Activated B cell treated with CpG ODN at 0.5 μM for 24 hours (primary cell): Measurements from ENCODE around the gene COX4I1. TPM values are rescaled to one million over a fixed set of nuclear protein-coding genes. Genes with fewer than 3 reads are reported as not detected.
"Not testable (repeated sequence)": the region's sequence is repeated elsewhere in the genome, so short reads cannot be mapped to it uniquely, and the experiment has no call there.

ENCODE experiments used
- ATAC-seq: fragments of 200-7000 bp; cut with Tn5 transposase; one replicate; pipeline ENCODE4 v1.10.0; 2021; ENCODE audit warnings: low read depth, mild to moderate bottlenecking, moderate library complexity
- CTCF ChIA-PET: fragments of 350-600 bp; sonication (Branson Sonifier 250); formaldehyde crosslinking; loops from one replicate; lab custom pipeline; 2021; ENCODE audit warnings: antibody characterized with exemption; lab: Charles Lee
- POLR2A ChIA-PET: fragments of 350-600 bp; sonication (Branson Sonifier 250); formaldehyde crosslinking; loops from one replicate; lab custom pipeline; 2021; ENCODE audit warnings: antibody characterized with exemption; lab: Charles Lee
- DNase-seq: peaks from one replicate; pipeline ENCODE4 v3.0.0; 2022
- H3K27ac Mint-ChIP-seq: one replicate; pipeline ENCODE4 v1.8.0; 2020; ENCODE audit warnings: mixed read lengths
- H3K27me3 Mint-ChIP-seq: one replicate; pipeline ENCODE4 v1.8.0; 2021; ENCODE audit warnings: mixed read lengths
- H3K36me3 Mint-ChIP-seq: one replicate; pipeline ENCODE4 v1.8.0; 2021; ENCODE audit warnings: low read depth, mixed read lengths
- H3K4me1 Mint-ChIP-seq: one replicate; pipeline ENCODE4 v1.8.0; 2021; ENCODE audit warnings: mixed read lengths
- H3K4me3 Mint-ChIP-seq: one replicate; pipeline ENCODE4 v1.8.0; 2020; ENCODE audit warnings: mild to moderate bottlenecking, mixed read lengths
- H3K9me3 Mint-ChIP-seq: one replicate; pipeline ENCODE4 v1.8.0; 2020; ENCODE audit warnings: mixed read lengths
- intact Hi-C: fragments of 100-400 bp; cut with micrococcal nuclease; formaldehyde crosslinking; loops from one replicate; pipeline ENCODE4 v1.15.1; 2024
- total RNA-seq: library from RNA; stranded (reverse); gene quantifications from 2 replicates; pipeline ENCODE4 v1.2.3, GENCODE V29; 2022
- TF ChIP-seq, protein P1 (sequence below): fragments of 200-600 bp; IDR thresholded peaks from one replicate; pipeline ENCODE4 v1.8.0; 2022; ENCODE audit warnings: antibody characterized with exemption, mild to moderate bottlenecking

COX4I1 gene
- total RNA-seq, 1 donor from 2014 or later = 578 TPM

DNA sequence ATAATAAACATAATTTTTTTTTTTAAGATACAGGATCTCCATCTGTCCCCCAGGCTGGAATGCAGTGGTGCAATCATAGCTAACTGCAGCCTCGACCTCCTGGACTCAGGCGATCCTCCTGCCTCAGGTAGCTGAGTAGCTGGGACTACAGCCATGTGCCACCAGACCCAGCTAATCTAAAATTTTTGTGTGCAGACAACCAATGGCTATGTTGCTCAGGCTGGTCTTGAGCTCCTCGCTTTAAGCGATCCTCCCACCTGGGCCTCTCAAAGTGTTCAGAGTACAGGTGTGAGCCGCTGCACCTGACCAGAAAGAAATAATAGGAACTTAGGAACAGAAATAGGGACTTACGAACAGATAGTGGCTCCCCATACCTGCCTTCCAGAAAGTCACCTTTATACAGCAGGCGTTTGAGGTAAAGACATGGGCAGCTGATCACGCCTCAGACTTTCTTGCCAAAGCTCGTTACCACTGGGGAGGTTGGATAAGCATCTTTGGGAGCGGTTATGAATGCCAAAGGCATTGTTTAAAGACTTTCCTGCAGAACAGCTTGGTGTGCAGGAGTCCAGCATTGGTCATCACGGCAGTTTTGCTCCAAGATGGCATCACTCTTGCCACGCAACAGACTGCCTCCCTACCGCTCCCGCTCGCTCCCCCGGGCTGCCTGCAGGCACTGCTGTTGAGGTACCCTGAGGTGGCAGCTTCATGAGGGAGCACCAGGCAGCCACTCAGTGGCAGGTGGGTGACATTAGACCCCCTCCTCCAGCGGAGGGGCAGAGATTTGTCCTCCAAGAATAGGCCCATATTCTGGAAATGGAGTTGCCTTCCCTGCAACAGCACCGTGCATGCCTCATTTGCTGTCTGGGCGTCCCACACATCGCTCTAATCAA, 13.6 kb downstream of the COX4I1 start:
- H3K4me1 Mint-ChIP-seq = no peaks in the 10 kb centered on the region
- POLR2A ChIA-PET = no interaction called here
- peaks cover 11% of the 10 kb centered on the region for H3K27me3 Mint-ChIP-seq
- H3K4me3 Mint-ChIP-seq = no peak overlapping the region
- no peaks in the 10 kb centered on the region for H3K36me3 Mint-ChIP-seq
- CTCF ChIA-PET = interaction anchor here (0.7 kb wide), 1 partner anchor 883 kb away, joined by 3 read pairs; no protein-coding TSS in a partner anchor
- DNase-seq = no peak
- no peaks in the 10 kb centered on the region for H3K9me3 Mint-ChIP-seq
- no peak overlapping the region for H3K27ac Mint-ChIP-seq
- ATAC-seq = no peak
- intact Hi-C loops = no loop called here
- TF ChIP-seq, protein P1, sequence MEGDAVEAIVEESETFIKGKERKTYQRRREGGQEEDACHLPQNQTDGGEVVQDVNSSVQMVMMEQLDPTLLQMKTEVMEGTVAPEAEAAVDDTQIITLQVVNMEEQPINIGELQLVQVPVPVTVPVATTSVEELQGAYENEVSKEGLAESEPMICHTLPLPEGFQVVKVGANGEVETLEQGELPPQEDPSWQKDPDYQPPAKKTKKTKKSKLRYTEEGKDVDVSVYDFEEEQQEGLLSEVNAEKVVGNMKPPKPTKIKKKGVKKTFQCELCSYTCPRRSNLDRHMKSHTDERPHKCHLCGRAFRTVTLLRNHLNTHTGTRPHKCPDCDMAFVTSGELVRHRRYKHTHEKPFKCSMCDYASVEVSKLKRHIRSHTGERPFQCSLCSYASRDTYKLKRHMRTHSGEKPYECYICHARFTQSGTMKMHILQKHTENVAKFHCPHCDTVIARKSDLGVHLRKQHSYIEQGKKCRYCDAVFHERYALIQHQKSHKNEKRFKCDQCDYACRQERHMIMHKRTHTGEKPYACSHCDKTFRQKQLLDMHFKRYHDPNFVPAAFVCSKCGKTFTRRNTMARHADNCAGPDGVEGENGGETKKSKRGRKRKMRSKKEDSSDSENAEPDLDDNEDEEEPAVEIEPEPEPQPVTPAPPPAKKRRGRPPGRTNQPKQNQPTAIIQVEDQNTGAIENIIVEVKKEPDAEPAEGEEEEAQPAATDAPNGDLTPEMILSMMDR = no peak

DNA sequence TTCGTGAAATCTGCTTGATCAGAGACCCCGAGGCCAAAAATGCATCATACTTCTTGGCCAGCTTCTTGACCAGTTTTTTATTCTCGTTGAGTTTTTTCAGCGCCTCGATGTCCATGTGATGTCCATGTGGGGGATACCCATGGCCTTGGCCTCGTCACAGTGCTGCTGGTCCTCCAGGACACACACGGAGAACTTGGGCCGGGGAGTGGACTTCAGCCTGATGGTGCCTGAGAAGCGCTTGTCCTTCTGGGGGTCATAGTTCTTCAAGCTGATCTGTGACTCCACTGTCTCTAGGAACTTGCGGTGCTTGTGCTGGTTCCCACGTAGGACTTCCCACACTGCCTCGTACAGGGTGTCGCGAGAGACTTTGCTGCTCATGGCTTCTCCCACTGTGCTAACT, 16.7 kb downstream of the COX4I1 start:
- Mint-ChIP-seq H3K27me3 (peaks cover 8% of the 10 kb centered on the region), H3K9me3 (no peaks in the 10 kb centered on the region), H3K36me3 (no peaks in the 10 kb centered on the region), H3K4me3 (no peak overlapping the region), H3K27ac (no peak overlapping the region), H3K4me1 (peaks cover 9% of the 10 kb centered on the region)
- ATAC-seq (no peak), DNase-seq (no peak)
- ChIA-PET CTCF (interaction anchor here (0.6 to 1.0 kb wide), 2 partner anchors 22 to 200 kb away, joined by 3 read pairs; no protein-coding TSS in a partner anchor), POLR2A (no interaction called here)
- TF ChIP-seq, protein P1 = no peak
- intact Hi-C loops = no loop called here

DNA sequence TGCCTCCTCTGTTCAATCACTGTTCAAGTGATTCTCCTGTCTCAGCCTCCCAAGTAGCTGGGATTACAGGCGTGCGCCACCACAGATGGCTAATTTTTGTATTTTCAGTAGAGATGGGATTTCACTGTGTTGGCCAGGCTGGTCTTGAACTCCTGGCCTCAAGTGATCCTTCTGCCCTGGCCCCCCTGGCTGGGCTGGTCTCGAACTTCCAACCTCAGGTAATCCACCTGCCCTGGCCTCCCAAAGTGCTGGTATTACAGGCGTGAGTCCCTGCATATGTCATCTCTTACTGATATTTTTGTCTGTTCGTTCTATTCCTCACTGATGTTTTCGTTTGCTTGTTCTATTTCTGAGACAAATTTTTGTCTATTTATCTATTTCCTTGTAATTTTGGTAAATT, 17.7 kb downstream of the COX4I1 start:
- not testable (repeated sequence) for H3K27me3 Mint-ChIP-seq

DNA sequence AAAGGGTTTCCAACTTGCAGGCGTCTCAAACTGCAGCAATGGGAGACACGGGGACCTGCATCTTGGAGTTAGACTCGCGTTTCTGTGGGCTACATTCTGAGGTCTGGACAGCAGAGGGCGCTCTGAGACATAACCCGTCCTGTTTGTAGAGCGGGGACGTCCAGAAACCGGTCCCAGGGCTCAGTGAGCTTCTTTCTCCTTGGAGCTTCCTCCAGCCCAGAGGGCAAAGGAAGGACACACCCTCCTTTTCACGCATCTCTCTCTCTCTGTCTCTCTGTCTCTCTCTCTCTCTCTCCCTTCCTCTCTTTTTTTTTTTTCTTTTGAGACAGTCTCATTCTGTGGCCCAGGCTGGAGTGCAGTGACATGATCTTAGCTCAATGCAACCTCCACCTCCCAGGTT, 19.8 kb downstream of the COX4I1 start:
- Mint-ChIP-seq H3K36me3 (no peaks in the 10 kb centered on the region), H3K27me3 (no peaks in the 10 kb centered on the region), H3K9me3 (no peaks in the 10 kb centered on the region), H3K4me1 (peaks cover 20% of the 10 kb centered on the region), H3K27ac (no peak overlapping the region), H3K4me3 (no peak overlapping the region)
- intact Hi-C loops = loop anchor here (1.0 kb wide), 1 partner anchor 701 kb away; no protein-coding TSS in a partner anchor
- ATAC-seq (peak; percentile 58), DNase-seq (peak; percentile 76)
- TF ChIP-seq, protein P1 = peak; percentile 13
- POLR2A ChIA-PET = interaction anchor here (0.7 to 1.5 kb wide), 7 partner anchors 19 to 203 kb away, joined by 3 to 8 read pairs (median 3); no protein-coding TSS in a partner anchor
- CTCF ChIA-PET = interaction anchor here (0.8 to 9.0 kb wide), 22 partner anchors 12 to 699 kb away, joined by 3 to 296 read pairs (median 10); partner anchors contain the start of gene IRF8

More for the DNA sequence above, 17.7 kb downstream of the COX4I1 start:
- H3K27ac Mint-ChIP-seq, H3K36me3 Mint-ChIP-seq, POLR2A ChIA-PET, DNase-seq, ATAC-seq, H3K4me3 Mint-ChIP-seq, intact Hi-C loops, H3K9me3 Mint-ChIP-seq, CTCF ChIA-PET: not testable (repeated sequence)
- peaks cover 19% of the 10 kb centered on the region for H3K4me1 Mint-ChIP-seq

DNA sequence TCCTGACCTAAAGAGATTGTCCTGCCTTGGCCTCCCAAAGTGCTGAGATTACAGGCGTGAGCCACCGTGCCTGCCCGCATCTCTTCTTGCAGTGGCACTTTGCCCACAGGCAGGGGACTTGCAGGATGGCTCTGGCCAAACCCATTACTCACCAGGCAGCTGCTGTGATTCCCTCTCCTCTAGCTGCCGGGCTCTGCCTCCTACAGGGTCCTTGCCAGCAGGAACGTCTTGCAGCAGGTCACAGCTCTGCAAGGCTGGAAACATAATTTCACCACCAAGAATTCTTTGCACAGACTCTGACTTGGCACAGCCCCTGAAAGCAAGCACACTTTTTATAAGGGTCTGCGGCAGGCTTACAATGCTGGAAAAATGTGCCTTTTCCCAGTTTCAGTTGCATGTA, 20.3 kb downstream of the COX4I1 start:
- H3K4me3 Mint-ChIP-seq = no peak overlapping the region
- H3K27me3 Mint-ChIP-seq = no peaks in the 10 kb centered on the region
- H3K27ac Mint-ChIP-seq = no peak overlapping the region
- CTCF ChIA-PET = interaction anchor here (0.8 to 9.0 kb wide), 23 partner anchors 12 to 699 kb away, joined by 3 to 296 read pairs (median 9); partner anchors contain the start of gene IRF8
- no peaks in the 10 kb centered on the region for H3K9me3 Mint-ChIP-seq
- H3K4me1 Mint-ChIP-seq = peaks cover 24% of the 10 kb centered on the region
- POLR2A ChIA-PET = interaction anchor here (0.7 to 1.5 kb wide), 7 partner anchors 20 to 203 kb away, joined by 3 to 8 read pairs (median 3); no protein-coding TSS in a partner anchor
- ATAC-seq = no peak
- intact Hi-C loops = loop anchor here (1.0 kb wide), 1 partner anchor 701 kb away; no protein-coding TSS in a partner anchor
- TF ChIP-seq, protein P1 = no peak
- DNase-seq = no peak
- H3K36me3 Mint-ChIP-seq = no peaks in the 10 kb centered on the region
